SU-DHL-6 (cell line): Measurements from ENCODE around the gene TRIM43B.
"Not testable (repeated sequence)": the region's sequence is repeated elsewhere in the genome, so short reads cannot be mapped to it uniquely, and the experiment has no call there.

ENCODE experiments used
- H2AFZ ChIP-seq: fragments of 200-600 bp; sonication (generic); 2 replicates; pipeline ENCODE4 v1.6.1; 2014; ENCODE audit warnings: low read depth, mild to moderate bottlenecking, moderate library complexity, mixed read lengths, antibody characterized with exemption, low read length; ENCODE audit not compliant: severe bottlenecking
- H3F3A ChIP-seq: fragments of 200-600 bp; shearing (Covaris generic); 2 replicates; pipeline ENCODE4 v1.6.0; 2016; ENCODE audit warnings: antibody characterized with exemption, mild to moderate bottlenecking; ENCODE audit not compliant: insufficient read depth
- H3K27ac ChIP-seq: fragments of 200-600 bp; sonication (generic); 2 replicates; pipeline ENCODE4 v1.5.1; 2016; ENCODE audit warnings: low read depth, mild to moderate bottlenecking, low read length, moderate library complexity, mixed read lengths
- H3K27me3 ChIP-seq: fragments of 200-600 bp; sonication (generic), shearing (Covaris generic); 2 replicates; pipeline ENCODE4 v1.6.0; 2014; ENCODE audit warnings: mild to moderate bottlenecking, low read length
- H3K36me3 ChIP-seq: fragments of 200-600 bp; sonication (generic); 2 replicates; pipeline ENCODE4 v1.6.1; 2014; ENCODE audit warnings: mild to moderate bottlenecking, low read length, mixed read lengths
- H3K4me2 ChIP-seq: fragments of 300-600, 200-600 bp; shearing (Covaris generic), sonication (generic); 2 replicates; pipeline ENCODE4 v1.6.0; 2014; ENCODE audit warnings: low read length, low read depth, mild to moderate bottlenecking; ENCODE audit not compliant: poor library complexity, severe bottlenecking
- H3K4me3 ChIP-seq: fragments of 200-600 bp; sonication (generic); 2 replicates; pipeline ENCODE4 v1.5.1; 2014; ENCODE audit warnings: antibody characterized with exemption, low read length, mild to moderate bottlenecking, mixed read lengths; ENCODE audit not compliant: insufficient read depth, poor library complexity, severe bottlenecking
- H3K79me2 ChIP-seq: fragments of 200-600 bp; sonication (generic); 2 replicates; pipeline ENCODE4 v1.6.1; 2014; ENCODE audit warnings: mild to moderate bottlenecking, low read length, moderate library complexity; ENCODE audit not compliant: insufficient read depth
- H3K9ac ChIP-seq: fragments of 200-600 bp; sonication (generic); 2 replicates; pipeline ENCODE4 v1.7.0; 2014; ENCODE audit warnings: mild to moderate bottlenecking, low read length
- H3K9me2 ChIP-seq: fragments of 200-600 bp; sonication (generic); replicated peaks from 2 replicates; pipeline ENCODE4 v1.6.1; 2014; ENCODE audit warnings: low read length; ENCODE audit not compliant: insufficient read depth
- H3K9me3 ChIP-seq: fragments of 200-600 bp; sonication (generic); 2 replicates; pipeline ENCODE4 v1.6.1; 2014; ENCODE audit warnings: low read length, mixed read lengths; ENCODE audit not compliant: insufficient read depth
- H4K20me1 ChIP-seq: fragments of 200-600 bp; sonication (generic); 2 replicates; pipeline ENCODE4 v1.6.1; 2014; ENCODE audit warnings: low read depth, mild to moderate bottlenecking, antibody characterized with exemption, low read length, moderate library complexity, mixed read lengths
- CTCF ChIP-seq: fragments of 200-600 bp; sonication (generic); IDR thresholded peaks from one replicate; pipeline ENCODE4 v1.5.1; 2017; ENCODE audit warnings: antibody characterized with exemption, mild to moderate bottlenecking, low read length, moderate library complexity; ENCODE audit not compliant: insufficient read depth, poor library complexity, severe bottlenecking
- EZH2phosphoT487 ChIP-seq: fragments of 200-600 bp; sonication (generic), shearing (Covaris generic); conservative IDR thresholded peaks from 2 replicates; pipeline ENCODE4 v1.6.1; 2018; ENCODE audit warnings: mild to moderate bottlenecking, antibody characterized with exemption, low read length, moderate library complexity, mixed read lengths

TRIM43B gene

GRCh38 chr2:95484654-95485053, at the start of gene TRIM43B:
TRIM43B (minus strand) TSS chr2:95484754; CDS start chr2:95482714, 2,040 bp downstream.
- H3F3A ChIP-seq, H4K20me1 ChIP-seq, H3K9ac ChIP-seq, H2AFZ ChIP-seq, H3K9me3 ChIP-seq, H3K4me2 ChIP-seq, H3K27me3 ChIP-seq, H3K79me2 ChIP-seq, H3K4me3 ChIP-seq, H3K9me2 ChIP-seq, H3K36me3 ChIP-seq, H3K27ac ChIP-seq: not testable (repeated sequence)

GRCh38 chr2:95531254-95531771, 46.8 kb upstream of the TRIM43B start:
- H3F3A ChIP-seq, result no peaks in the 10 kb centered on the region
- H3K9ac ChIP-seq, result no peak overlapping the region
- no peaks in the 10 kb centered on the region for H3K79me2 ChIP-seq
- no peaks in the 10 kb centered on the region for H4K20me1 ChIP-seq
- H3K36me3 ChIP-seq, result no peaks in the 10 kb centered on the region
- H3K27ac ChIP-seq, result no peak overlapping the region
- no peaks in the 10 kb centered on the region for H3K27me3 ChIP-seq
- no peak overlapping the region for H3K4me3 ChIP-seq
- H3K9me2 ChIP-seq, result no peaks in the 10 kb centered on the region
- no peaks in the 10 kb centered on the region for H3K9me3 ChIP-seq
- no peak overlapping the region for H2AFZ ChIP-seq
- H3K4me2 ChIP-seq, result no peak overlapping the region
- TF ChIP-seq EZH2phosphoT487 (no peak), CTCF (no peak)

GRCh38 chr2:95530734-95531133, 46.2 kb upstream of the TRIM43B start:
- no peak overlapping the region for H3K9ac ChIP-seq
- no peaks in the 10 kb centered on the region for H3K9me3 ChIP-seq
- H3F3A ChIP-seq, result no peaks in the 10 kb centered on the region
- no peaks in the 10 kb centered on the region for H4K20me1 ChIP-seq
- H3K9me2 ChIP-seq, result no peaks in the 10 kb centered on the region
- no peak overlapping the region for H2AFZ ChIP-seq
- H3K4me2 ChIP-seq, result no peak overlapping the region
- H3K4me3 ChIP-seq, result no peak overlapping the region
- no peaks in the 10 kb centered on the region for H3K27me3 ChIP-seq
- no peak for TF ChIP-seq CTCF
- TF ChIP-seq EZH2phosphoT487, result no peak
- no peaks in the 10 kb centered on the region for H3K36me3 ChIP-seq
- H3K27ac ChIP-seq, result no peak overlapping the region
- no peaks in the 10 kb centered on the region for H3K79me2 ChIP-seq

- H3F3A ChIP-seq, result no peaks in the 10 kb centered on the region
- TF ChIP-seq EZH2phosphoT487 (no peak), CTCF (no peak)
- H3K9me2 ChIP-seq, result no peaks in the 10 kb centered on the region
- H2AFZ ChIP-seq, result no peak overlapping the region
- H3K79me2 ChIP-seq, result no peaks in the 10 kb centered on the region
- no peaks in the 10 kb centered on the region for H4K20me1 ChIP-seq
- no peak overlapping the region for H3K4me2 ChIP-seq
- H3K9me3 ChIP-seq, result no peaks in the 10 kb centered on the region
- H3K27ac ChIP-seq, result no peak overlapping the region
- H3K9ac ChIP-seq, result no peak overlapping the region
- H3K27me3 ChIP-seq, result no peaks in the 10 kb centered on the region
- no peak overlapping the region for H3K4me3 ChIP-seq
- H3K36me3 ChIP-seq, result no peaks in the 10 kb centered on the region
Observed at GRCh38 chr2:95526360-95527341, 42.1 kb upstream of the TRIM43B start.
